ENCODE results near the gene PPP1R13B.

- TF ChIP-seq ZNF274 (IDR thresholded peaks at IDR 0.05; ENCODE audit: low read depth, low read length) (no peak), YY1 (IDR thresholded peaks at IDR 0.05; ENCODE audit: insufficient read depth, insufficient read length) (no peak)
Observed at GRCh38 chr14:103710771-103711377, 136.5 kb downstream of the PPP1R13B start.
